GM18502 (cell line): Measurements from ENCODE around the gene IPO7.
"Not testable (repeated sequence)": the region's sequence is repeated elsewhere in the genome, so short reads cannot be mapped to it uniquely, and the experiment has no call there.

ENCODE experiments used
- ATAC-seq: cut with Tn5 transposase; IDR thresholded peaks from one replicate; pipeline ENCODE4 v1.9.1; 2021; ENCODE audit warnings: mild to moderate bottlenecking; ENCODE audit not compliant: unreplicated experiment, poor library complexity

Gene IPO7

GRCh38 chr11:9384535-9385326, at the start of gene IPO7:
IPO7 (plus strand) TSS chr11:9384652; CDS start chr11:9384764, 112 bp downstream.
- ATAC-seq, result peak; percentile 95

- ATAC-seq, result no peak
Measured at GRCh38 chr11:9341638-9342178, 42.7 kb upstream of the IPO7 start.

- ATAC-seq, result no peak
Measured at GRCh38 chr11:9344061-9344680, 40.3 kb upstream of the IPO7 start.

GRCh38 chr11:9347100-9347499, 37.4 kb upstream of the IPO7 start:
- ATAC-seq, result no peak

- ATAC-seq, result not testable (repeated sequence)
Measured at GRCh38 chr11:9347779-9348178, 36.7 kb upstream of the IPO7 start.

- ATAC-seq, result no peak
Measured at GRCh38 chr11:9351321-9351881, 33.1 kb upstream of the IPO7 start.

- no peak for ATAC-seq
Measured at GRCh38 chr11:9357041-9357440, 27.4 kb upstream of the IPO7 start.

GRCh38 chr11:9360862-9361622, 23.4 kb upstream of the IPO7 start:
- ATAC-seq, result not testable (repeated sequence)

GRCh38 chr11:9362393-9362863, 22.0 kb upstream of the IPO7 start:
- ATAC-seq, result no peak

- ATAC-seq, result peak; percentile 98
Measured at GRCh38 chr11:9363954-9364912, 20.2 kb upstream of the IPO7 start.

- no peak for ATAC-seq
Measured at GRCh38 chr11:9367551-9367950, 16.9 kb upstream of the IPO7 start.

GRCh38 chr11:9377036-9377435, 7.4 kb upstream of the IPO7 start:
- no peak for ATAC-seq

GRCh38 chr11:9379041-9379440, 5.4 kb upstream of the IPO7 start:
- ATAC-seq, result no peak

GRCh38 chr11:9380773-9381172, 3.7 kb upstream of the IPO7 start:
- ATAC-seq, result no peak

GRCh38 chr11:9385327-9385899, 961 bp downstream of the IPO7 start:
- peak; percentile 14 for ATAC-seq

- no peak for ATAC-seq
Measured at GRCh38 chr11:9386086-9386485, 1.6 kb downstream of the IPO7 start.

- no peak for ATAC-seq
Measured at GRCh38 chr11:9386901-9387300, 2.4 kb downstream of the IPO7 start.

- ATAC-seq, result no peak
Measured at GRCh38 chr11:9396310-9396709, 11.9 kb downstream of the IPO7 start.

- ATAC-seq, result no peak
Measured at GRCh38 chr11:9396752-9397151, 12.3 kb downstream of the IPO7 start.
